Fibroblast of skin of back (primary cell): Measurements from ENCODE around the gene IL1RAPL1. TPM values are rescaled to one million over a fixed set of nuclear protein-coding genes. Genes with fewer than 3 reads are reported as not detected.

ENCODE experiments used
- DNase-seq: peaks from one replicate; pipeline ENCODE4 v3.0.0-alpha.2; 2013
- polyA plus RNA-seq, 2 experiments: library from polyadenylated mRNA; unstranded; fragments of 120-200 nt; gene quantifications; one replicate each; pipeline ENCODE4 v1.2.1, GENCODE V29; 2013; ENCODE audit not compliant: insufficient read length in 2 of 2

The IL1RAPL1 gene
- polyA plus RNA-seq (2013, experiment 1 of 2; ENCODE audit: insufficient read length) = not detected
- not detected for polyA plus RNA-seq (2013, experiment 2 of 2; ENCODE audit: insufficient read length)

DNA sequence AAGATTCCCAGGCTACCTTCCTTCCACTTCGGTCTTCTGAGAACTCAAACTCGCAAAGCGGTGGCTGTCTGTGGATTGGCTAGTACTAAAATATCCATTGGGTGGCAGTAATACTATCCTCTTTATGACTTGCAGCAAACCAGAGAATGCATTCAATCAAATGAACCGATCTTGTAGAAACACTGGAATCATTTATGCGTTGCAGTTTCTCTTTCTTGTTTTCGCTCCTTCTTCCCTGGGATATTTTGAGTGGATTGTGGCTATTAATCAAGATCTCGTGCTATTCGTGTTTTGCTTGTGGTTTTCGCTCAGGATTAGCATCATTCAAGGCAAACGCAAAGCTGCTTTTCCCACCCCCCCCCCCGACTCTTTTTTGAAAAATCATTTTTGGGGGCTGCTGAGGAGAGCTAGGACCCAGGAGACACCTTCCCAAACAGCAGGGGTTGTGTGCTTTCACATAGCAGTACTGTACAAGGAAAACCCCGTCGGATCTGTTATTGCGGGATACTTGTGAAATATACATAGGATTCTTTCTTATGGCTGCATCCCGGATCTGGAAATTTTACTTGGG lies at the start of gene IL1RAPL1:
Gene IL1RAPL1, plus strand, starts transcription at position 466 of the 571 bp plus-strand sequence.
- peak; percentile 61 for DNase-seq

DNA sequence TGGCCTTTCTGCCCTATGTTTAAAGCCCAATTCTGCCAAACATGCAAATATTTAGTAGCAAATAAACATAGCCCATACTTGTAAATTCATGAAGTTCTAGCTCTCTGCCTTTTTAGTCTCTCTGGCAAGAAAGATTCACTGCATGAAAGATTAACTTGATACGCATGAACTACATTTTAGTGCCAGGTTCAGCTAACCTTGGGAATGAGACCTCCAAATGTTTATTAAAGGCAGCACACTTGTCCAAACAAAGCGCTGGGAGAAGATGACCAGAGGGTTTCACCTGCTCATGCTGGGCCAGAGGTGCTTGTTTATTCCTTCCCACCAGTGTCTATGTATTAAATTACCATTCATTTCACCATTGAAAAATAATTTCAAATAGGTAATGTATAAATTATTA lies 44.5 kb upstream of the IL1RAPL1 start:
- no peak for DNase-seq

DNA sequence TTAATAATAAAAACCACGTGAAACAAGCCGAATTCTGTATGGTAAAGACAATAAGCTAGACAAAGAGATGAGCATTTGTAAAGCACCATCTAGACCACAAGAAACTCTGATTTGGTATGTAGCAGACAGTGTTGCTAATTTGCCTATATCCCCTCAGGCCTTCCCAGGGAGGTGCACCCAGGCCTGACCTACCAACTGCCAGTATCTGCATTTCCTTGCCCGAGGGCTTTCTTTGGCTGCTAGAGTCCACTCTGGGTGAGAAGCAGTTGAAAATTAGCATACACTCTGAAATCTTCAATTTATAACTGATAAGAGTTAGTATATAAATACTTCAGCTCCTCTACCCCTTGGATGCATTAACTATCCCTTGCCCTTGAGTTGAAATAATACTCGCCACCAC lies 37.4 kb upstream of the IL1RAPL1 start:
- DNase-seq = no peak

DNA sequence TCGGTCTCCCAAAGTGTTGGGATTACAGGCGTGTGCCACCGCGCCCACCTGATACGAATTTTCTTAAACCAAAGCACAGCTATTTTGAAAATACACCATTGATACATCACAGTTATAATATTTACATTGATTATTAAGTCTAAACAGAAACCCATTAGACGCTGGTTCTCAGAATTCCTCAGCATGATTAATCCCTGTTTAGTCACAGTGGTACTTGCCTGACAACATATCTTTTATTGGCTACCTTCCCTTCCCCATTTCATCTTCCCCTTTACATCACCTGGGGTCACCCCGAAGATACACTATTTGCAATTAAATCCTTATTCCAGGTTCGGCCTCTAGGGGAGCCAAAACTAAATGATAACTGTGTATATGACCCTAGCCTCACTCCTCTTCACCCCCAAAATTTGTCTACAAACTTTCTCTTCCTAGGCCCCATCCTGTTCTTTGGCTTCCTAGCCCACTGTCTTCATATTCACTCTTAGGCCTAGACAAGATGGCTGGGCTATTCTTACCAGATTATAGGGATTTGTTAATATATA lies 36.8 kb upstream of the IL1RAPL1 start:
- DNase-seq = no peak

DNA sequence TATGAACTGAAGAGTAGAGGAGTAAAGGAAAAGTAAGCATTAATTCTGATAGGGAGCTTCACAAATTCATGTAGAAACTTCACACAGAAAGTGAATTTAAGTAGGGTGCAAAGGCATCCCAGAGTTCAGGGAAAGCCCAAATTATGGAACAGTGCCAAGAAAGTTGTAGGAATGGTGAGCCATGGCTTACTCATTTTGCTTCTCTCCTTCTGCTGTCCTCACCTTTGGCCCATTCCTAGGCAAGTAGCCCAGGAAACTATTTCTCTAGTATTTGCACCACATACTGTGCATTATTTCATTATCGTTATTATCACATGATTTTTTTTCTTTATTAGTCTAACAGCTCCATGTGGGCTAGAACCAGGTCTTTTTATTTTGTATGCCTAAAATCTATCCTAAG lies 34.9 kb upstream of the IL1RAPL1 start:
- no peak for DNase-seq

DNA sequence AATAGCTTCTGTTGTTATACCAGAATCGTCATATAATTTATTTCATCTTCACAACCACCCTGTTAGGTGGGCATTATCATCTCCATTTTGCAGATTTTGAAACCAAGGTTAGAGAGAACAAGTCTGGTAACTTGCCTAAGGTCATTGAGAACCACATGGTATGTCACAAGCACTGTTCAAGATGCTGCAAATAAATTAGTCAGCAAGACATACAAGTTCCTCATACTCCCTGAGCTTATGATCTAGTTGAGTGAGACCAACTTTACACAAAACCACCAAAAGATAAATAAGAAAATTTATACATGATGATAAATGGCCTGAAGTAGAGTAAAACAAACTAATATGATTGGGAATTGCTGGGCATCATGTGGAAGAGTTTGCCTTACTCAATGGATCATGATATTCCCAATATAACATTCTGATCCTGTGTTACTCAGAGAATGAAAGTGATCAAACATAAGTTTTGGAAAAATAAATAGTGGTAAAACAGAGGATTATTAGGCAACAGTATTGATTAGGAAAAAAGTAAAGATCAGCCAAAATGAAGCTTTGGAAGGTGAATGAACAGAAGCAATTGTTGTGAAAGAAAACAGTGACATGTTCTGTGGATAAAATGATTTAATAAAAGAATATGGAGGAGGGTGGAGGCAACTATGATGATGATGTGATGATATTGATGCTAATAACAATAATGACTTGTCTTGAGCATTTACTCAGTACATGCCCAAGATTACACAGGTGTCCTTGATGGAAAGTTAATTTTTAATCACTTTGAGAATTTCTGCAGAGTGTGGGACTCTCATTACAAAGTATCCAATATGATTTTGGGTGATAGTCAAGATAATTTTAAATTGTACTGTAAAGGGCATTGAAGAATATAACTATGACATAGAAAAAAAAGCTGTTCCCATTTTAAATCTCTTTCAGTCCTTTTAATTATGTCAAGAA lies 34.1 kb upstream of the IL1RAPL1 start:
- DNase-seq = no peak

DNA sequence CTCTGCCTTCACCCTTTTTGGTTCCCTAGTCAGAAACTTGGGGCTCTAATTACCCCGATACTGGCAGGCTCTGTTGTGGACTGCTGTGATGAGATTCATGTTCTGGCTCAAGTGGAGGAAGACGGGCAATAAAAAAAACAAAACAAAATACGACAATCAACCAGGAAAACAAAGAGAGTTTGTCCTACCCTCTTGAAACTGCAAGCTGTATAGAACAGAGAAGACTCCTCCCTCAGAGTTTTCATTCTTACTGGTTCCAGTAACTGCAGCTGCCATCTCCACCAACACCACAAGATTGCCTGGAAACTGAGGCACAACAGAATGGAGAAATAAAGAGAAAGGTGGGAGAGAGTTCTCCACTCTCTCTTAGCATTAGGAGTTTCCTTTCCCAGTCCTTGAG lies 11.1 kb upstream of the IL1RAPL1 start:
- no peak for DNase-seq

DNA sequence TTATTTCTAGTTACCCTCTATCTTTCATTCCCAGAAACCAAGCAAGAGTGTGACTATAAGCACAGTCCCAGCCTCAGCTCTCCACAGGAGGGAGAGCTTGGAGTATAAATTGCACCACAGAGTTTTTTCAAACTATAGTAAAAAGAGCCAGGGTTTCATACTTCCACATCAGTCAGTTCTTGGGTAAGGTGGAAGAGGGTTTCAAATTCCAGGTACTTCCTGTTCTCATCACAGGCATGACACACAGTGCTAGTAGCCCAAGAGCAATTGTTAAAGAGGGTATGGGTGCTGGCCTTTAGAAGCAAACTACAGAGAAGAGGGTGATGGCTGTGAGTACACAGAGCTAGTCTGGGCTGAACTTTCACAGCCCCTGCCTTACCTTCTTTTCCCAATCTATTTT lies 5.7 kb upstream of the IL1RAPL1 start:
- DNase-seq = no peak

DNA sequence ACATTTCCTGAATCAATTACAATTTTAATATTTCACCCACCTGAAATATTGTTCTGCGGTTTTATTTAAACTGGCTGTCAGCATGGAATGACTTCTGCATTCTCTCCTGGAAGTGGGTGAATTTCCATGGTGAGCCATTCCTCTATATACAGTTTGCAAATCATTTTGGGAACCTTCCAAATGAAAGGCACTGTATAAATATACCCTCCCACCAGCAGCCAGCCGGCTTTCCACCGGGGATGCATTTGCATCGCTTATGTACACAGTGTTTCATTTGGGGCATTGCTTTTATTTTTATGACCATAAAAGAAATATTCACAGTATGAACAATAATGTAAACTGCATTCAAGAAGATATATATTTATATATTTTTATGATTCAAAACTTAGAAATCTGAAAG lies 4.7 kb upstream of the IL1RAPL1 start:
- peak; percentile 64 for DNase-seq

DNA sequence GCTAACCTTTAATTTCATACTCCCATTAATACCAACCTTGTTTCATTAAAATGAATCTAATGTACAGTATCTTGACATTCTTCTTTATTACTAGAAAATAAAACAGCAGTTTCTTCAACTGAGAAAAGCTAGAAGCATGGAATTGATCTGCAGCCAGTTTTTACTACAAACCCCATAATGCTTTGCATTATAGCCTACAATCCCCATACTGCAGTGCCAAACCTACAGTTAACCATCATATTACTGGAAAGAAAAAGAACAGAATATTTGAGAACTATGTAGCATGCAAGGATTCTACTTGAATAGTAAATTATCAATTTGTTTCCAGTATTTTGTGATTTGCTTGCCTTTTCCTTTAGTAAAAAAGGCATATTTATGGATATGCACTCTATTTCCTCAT lies 3.2 kb upstream of the IL1RAPL1 start:
- no peak for DNase-seq

DNA sequence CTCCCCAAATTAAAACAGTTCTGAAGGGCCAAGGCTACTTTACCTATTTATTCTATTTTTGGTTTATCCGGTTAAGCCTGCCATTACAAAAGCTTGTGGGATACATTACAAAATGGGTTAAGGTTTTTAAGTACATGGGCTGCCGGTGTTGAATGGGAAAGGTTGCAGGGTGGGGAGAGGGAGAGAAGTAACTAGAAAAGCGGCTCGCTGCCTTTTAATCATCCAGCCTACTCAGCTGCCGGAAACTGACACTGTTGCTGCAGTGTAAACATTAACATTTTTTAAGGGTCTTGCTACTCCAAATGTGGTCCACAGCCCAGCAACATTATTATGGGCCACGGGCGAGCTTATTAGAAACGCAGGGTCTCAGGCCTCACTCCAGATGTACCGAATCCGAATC lies 1.5 kb upstream of the IL1RAPL1 start:
- DNase-seq = no peak

DNA sequence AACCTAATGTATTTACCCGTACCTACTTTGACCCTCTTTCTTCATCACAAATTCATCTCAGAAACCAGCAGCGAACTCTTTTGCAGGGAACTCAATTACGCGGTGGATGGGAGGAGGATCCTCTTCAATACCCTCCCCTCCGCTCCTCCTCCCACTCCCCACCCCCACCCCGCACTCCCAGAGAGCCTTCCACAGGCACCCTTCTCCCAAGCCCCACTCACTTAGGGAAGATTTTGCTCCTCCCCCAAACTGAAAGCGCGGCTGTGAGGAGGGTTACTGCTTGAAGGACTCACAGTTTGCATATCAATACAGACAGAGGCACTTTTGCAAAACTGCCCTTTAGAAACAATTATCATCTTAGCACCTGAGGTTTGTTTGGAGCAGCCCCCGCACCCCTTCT lies 960 bp upstream of the IL1RAPL1 start:
- peak; percentile 25 for DNase-seq

DNA sequence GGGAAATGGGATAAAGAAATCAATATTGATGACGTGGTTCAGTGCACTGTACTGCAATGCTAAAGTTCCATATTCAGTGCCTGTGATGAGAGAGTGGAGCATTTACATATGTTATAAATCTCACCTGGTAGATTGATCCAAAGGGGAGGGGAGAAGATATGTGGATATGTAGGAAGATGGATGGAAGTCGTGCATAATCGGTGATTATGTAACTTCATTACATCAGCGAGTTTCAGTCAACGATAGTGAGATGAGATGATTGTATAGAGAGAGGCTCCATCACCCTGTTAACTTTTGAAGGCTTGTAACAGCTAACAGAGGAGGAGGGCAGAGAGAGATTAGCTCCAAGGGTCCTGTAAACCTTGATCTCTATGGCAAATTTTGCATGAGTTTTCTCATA lies 1.8 kb downstream of the IL1RAPL1 start:
- DNase-seq = no peak

DNA sequence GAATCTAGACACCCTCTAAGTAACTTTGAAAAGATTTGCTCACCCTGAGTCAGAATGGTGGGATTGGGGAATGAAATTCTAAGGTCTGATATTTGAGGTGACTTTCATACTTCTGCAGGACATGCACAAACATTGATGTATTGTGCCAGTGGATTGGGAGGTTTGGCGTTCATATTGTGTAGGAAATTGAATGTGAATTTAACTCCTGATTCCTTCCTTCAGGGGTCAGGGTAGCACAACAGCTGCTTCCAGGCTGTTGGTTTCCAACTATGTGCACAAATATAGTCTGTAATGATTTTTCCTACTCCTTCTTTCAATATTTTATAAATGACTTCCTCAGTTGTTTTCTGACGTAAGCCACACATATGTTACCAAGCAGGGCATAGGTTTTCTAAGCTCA lies 3.1 kb downstream of the IL1RAPL1 start:
- no peak for DNase-seq

DNA sequence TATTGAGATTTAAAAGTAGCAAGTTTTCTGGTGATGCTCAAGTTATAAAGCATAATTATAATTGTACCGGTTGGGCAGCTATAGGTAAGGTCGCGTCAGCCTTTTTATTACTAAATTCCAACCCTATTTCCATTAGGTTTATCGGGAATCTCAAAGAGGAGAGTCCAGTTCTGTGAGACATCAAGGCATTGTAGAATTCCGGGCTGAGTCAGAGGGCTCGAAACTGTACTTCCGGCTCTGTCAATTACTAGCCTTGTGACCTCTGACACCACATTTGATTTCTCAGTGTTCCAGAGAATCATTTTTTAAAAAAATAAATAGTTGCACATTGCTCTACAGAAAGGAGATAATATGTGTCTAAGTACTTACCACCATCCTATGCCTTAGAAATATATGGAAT lies 4.3 kb downstream of the IL1RAPL1 start:
- no peak for DNase-seq

DNA sequence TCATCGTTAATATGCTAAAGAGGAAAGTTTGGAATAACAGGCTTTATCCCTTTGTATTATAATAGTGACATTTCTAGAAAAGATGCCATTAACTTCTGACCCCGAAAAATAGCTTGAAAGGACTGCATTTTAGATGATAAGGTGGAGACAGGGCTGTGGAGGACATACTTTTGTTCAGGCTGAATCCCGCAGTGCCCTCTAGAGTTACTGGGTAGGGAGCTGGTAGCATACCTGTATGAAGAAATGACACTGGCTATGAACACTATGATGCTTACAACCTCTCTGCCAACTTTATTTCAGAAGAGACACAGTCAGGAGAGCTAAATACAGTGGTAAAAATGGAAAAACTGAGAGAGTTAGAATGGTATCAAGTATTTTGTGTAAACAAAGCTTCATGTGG lies 8.1 kb downstream of the IL1RAPL1 start:
- no peak for DNase-seq

DNA sequence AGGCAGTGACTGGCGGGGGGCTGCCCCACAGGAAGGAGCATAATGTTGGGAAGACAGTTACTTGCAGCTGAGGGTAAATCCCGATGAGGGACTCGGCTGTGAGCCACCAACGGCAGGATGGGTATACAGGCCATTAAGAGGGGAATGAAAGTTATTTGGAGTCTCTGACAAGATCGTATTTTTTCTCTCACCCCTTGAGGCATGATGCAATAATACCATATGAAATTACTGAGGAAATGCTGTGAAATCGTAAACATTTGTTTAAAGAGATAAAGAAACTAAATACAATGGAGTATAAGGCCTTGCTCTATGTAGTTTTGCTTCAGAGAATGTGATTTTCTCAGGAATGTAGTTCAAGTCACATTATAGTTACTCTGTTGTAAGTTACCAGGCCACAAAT lies 12.7 kb downstream of the IL1RAPL1 start:
- DNase-seq = no peak

DNA sequence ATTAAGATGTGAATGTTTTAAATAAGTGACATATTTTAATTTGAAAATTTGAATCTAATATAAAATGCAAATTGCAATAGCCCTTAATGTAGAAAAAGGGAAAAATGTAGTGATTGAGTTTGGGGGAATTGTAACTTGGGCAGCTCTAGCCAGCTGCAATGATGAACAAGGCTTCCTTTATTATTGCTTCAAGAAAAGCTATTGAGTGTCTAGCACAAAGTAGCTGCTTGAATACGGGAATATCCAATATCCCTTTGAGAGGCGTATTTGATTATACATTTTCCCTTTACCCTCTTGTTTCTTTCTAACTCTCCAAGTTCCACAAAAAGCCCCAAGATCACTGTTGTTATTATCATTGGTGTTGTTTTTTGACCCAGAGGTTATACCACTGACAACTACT lies 21.8 kb downstream of the IL1RAPL1 start:
- DNase-seq = no peak

DNA sequence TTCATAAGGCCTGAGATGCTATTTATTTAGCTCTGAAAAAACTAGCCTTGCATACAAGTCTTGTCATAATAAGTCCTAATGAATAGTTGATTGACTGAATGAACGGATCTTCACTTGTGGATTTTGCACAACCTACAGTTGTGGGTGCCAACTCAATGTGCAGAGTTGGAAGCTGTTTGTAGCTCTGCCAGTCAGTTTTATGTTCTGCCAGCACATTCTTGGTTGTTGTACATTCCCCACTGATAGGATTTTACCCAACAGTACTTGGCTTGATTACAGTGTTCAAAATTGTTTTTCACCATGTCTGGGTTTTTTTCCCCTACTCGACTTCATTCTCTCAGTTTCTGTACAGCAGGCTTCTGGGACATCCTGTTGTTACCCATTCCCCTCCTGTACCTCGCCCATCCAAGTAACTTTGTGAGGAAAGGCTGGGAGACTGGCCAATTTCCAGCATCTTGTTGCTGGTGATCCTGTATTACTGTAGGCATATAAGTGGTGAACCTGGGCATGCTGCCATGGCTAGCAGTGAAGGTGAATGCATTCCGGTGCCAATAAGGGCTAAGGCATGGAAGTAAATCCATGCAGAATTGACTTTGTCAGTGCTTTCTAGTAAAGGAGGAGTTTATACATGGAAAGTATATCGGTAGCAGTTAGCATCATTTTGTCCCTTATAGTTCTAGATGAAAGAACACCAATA lies 22.8 kb downstream of the IL1RAPL1 start:
- DNase-seq = no peak

DNA sequence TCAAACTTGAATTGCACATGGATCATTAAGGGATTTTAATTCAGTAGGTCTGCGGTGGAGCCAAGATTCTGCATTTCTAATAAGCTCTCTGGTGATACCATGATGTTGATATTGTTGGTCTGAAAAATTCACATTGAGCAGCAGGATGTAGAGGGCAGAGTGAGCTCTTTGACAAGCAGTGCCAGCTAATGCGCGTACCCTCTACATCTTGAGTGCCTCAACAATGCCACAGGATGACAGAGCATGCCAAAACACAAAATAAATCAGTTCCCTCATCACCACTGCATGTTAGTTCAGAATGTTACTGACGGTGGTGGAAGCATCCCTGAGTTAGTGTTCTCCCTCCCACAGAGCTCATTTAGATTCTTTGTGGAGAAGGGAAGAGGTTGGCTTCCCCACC lies 23.5 kb downstream of the IL1RAPL1 start:
- no peak for DNase-seq

DNA sequence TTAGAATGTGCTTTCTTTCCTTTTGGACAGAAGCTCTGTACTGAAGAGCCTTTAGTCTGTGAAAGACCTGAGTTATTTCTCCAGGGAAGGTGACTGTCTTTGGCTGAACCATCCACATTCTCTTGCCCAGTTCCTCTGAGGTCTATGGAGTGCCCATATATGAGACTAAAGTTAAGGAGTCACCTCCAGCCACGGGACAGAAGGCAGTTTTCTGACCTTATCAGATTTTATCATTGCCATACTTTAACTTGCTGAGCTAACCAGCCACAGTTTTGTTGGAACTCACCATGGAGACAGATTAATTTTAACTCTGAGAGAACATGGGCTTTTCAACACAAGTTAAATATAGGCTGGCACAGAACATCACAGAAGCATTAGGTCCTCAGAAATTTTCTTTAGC lies 26.3 kb downstream of the IL1RAPL1 start:
- DNase-seq = no peak

DNA sequence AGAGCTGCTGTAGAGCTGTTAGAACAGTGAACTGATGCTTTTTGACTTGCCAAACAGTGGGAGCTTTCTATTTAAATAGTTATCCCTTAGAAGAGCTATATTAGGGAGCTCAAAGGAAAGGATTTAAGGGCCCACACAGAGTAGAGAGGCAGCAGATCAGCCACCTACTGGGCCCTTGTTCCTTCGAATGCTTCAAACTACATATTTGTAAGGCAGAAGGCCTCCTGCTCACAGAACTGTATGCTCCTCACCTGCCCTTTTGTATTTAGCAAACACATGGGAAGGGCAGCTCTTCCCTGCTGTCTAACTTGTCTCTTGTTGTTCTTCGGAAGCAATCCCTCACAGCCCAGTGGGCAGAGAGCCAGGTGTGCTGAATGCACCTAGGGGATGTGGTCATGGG lies 38.0 kb downstream of the IL1RAPL1 start:
- no peak for DNase-seq

DNA sequence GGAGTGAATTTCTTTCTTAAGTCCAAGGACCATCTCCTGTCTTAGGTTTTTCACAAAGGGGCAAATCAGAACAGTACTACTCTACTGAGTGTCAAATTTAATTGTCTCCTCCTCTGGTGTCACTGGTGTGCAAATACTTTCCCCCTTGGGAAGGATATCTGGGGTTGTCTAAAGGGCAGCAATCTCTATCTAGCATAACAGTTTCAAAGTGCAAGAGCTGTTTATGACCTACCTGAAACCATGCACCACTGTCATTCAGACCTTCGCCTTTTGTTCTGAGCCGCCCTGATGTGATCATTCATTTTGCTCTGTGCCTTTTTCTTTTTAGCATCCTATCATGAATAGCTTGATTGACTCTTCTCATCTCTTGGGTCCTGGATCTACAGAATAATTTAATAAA lies 39.3 kb downstream of the IL1RAPL1 start:
- no peak for DNase-seq
